Measurements from ENCODE around the gene ELFN1. TPM values are rescaled to one million over a fixed set of nuclear protein-coding genes. Genes with fewer than 3 reads are reported as not detected.

Gene ELFN1
- polyA plus RNA-seq, 1 donor (not counting 4 experiments of a cell fraction or from before 2014, with no cell fraction given) = 0.03 TPM

- no peak overlapping the region for H3K27ac ChIP-seq (ENCODE audit: control insufficient read depth, insufficient read depth, low read length)
- H3K4me1 ChIP-seq (ENCODE audit: control insufficient read depth, extremely low read depth, insufficient read depth, low read length) = no peaks in the 10 kb centered on the region
- FAIRE-seq (no peak), DNase-seq (ENCODE audit: low read depth, low spot score) (no peak)
- H3K9ac ChIP-seq (ENCODE audit: control insufficient read depth, extremely low read depth, insufficient read depth, low read length) = no peak overlapping the region
- no peaks in the 10 kb centered on the region for H3K9me3 ChIP-seq (ENCODE audit: control insufficient read depth, low read depth, low read length)
- no peaks in the 10 kb centered on the region for H3K9me1 ChIP-seq (ENCODE audit: control insufficient read depth, extremely low read depth, insufficient read depth, low read length)
- no peak overlapping the region for H3K4me2 ChIP-seq (ENCODE audit: control insufficient read depth, extremely low read depth, insufficient read depth, low read depth, low read length)
- no peak overlapping the region for H2AFZ ChIP-seq (ENCODE audit: control insufficient read depth, low read length)
- TF ChIP-seq CTCF (optimal IDR thresholded peaks at IDR 0.05 in 1 of 3, IDR thresholded peaks at IDR 0.05 in 1 of 3, conservative IDR thresholded peaks at IDR 0.05 in 1 of 3; ENCODE audit: extremely low read depth in 1 of 3, insufficient read depth in 2 of 3, low read length in 3 of 3) (no peak), EZH2 (IDR thresholded peaks at IDR 0.05; ENCODE audit: low read length) (no peak)
- no peaks in the 10 kb centered on the region for H4K20me1 ChIP-seq (ENCODE audit: control insufficient read depth, extremely low read depth, insufficient read depth, low read length)
- H3K27me3 ChIP-seq (ENCODE audit: control insufficient read depth, extremely low read depth, insufficient read depth, low read length) = peaks cover 14% of the 10 kb centered on the region
- dilution Hi-C loops (cut with MboI; ENCODE audit: extremely low pct_ligation_motif_present, low sequenced_read_pairs) = no loop called here
- H3K4me3 ChIP-seq (ENCODE audit: control insufficient read depth in 2 of 3, extremely low read depth in 1 of 3, insufficient read depth in 2 of 3, low read depth in 1 of 3, low read length in 3 of 3) = no peak overlapping the region
- H3K36me3 ChIP-seq (ENCODE audit: control insufficient read depth in 2 of 2, extremely low read depth in 1 of 2, insufficient read depth in 2 of 2, low read length in 2 of 2) = no peaks in the 10 kb centered on the region
- H3K79me2 ChIP-seq (ENCODE audit: control insufficient read depth, insufficient read depth, low read length) = no peaks in the 10 kb centered on the region
These were observed 71.9 kb downstream of the ELFN1 start for GRCh38 chr7:1741751-1742554.

GRCh38 chr7:1742555-1743303 lies 72.7 kb downstream of the ELFN1 start:
- Histone ChIP-seq H2AFZ (ENCODE audit: control insufficient read depth, low read length) (no peak overlapping the region), H3K27me3 (ENCODE audit: control insufficient read depth, extremely low read depth, insufficient read depth, low read length) (peaks cover 18% of the 10 kb centered on the region), H3K36me3 (ENCODE audit: control insufficient read depth in 2 of 2, extremely low read depth in 1 of 2, insufficient read depth in 2 of 2, low read length in 2 of 2) (no peaks in the 10 kb centered on the region), H3K4me3 (ENCODE audit: control insufficient read depth in 2 of 3, extremely low read depth in 1 of 3, insufficient read depth in 2 of 3, low read depth in 1 of 3, low read length in 3 of 3) (no peak overlapping the region), H3K9me1 (ENCODE audit: control insufficient read depth, extremely low read depth, insufficient read depth, low read length) (no peaks in the 10 kb centered on the region), H3K4me2 (ENCODE audit: control insufficient read depth, extremely low read depth, insufficient read depth, low read depth, low read length) (no peak overlapping the region), H3K9ac (ENCODE audit: control insufficient read depth, extremely low read depth, insufficient read depth, low read length) (no peak overlapping the region), H3K9me3 (ENCODE audit: control insufficient read depth, low read depth, low read length) (no peaks in the 10 kb centered on the region), H3K27ac (ENCODE audit: control insufficient read depth, insufficient read depth, low read length) (no peak overlapping the region), H3K79me2 (ENCODE audit: control insufficient read depth, insufficient read depth, low read length) (no peaks in the 10 kb centered on the region), H3K4me1 (ENCODE audit: control insufficient read depth, extremely low read depth, insufficient read depth, low read length) (no peaks in the 10 kb centered on the region), H4K20me1 (ENCODE audit: control insufficient read depth, extremely low read depth, insufficient read depth, low read length) (no peaks in the 10 kb centered on the region)
- FAIRE-seq (no peak), DNase-seq (ENCODE audit: low read depth, low spot score) (no peak)
- TF ChIP-seq EZH2 (IDR thresholded peaks at IDR 0.05; ENCODE audit: low read length) (no peak), CTCF (optimal IDR thresholded peaks at IDR 0.05 in 1 of 3, IDR thresholded peaks at IDR 0.05 in 1 of 3, conservative IDR thresholded peaks at IDR 0.05 in 1 of 3; ENCODE audit: extremely low read depth in 1 of 3, insufficient read depth in 2 of 3, low read length in 3 of 3) (no peak)
- dilution Hi-C loops (cut with MboI; ENCODE audit: extremely low pct_ligation_motif_present, low sequenced_read_pairs) = no loop called here

Measured in keratinocyte (primary cell).